Right hindlimb (tissue), 1 donor: ENCODE results near the gene LRCOL1.
A peak's percentile ranks its signal among the peaks of the same experiment; 100 is the strongest.

Experiments
- DNase-seq: peaks from one replicate; pipeline ENCODE4 v3.0.0-alpha.2; 2018

LRCOL1 gene

GRCh38 chr12:132561427-132562156 lies 48.8 kb downstream of the LRCOL1 start:
- DNase-seq, result no peak

DNA sequence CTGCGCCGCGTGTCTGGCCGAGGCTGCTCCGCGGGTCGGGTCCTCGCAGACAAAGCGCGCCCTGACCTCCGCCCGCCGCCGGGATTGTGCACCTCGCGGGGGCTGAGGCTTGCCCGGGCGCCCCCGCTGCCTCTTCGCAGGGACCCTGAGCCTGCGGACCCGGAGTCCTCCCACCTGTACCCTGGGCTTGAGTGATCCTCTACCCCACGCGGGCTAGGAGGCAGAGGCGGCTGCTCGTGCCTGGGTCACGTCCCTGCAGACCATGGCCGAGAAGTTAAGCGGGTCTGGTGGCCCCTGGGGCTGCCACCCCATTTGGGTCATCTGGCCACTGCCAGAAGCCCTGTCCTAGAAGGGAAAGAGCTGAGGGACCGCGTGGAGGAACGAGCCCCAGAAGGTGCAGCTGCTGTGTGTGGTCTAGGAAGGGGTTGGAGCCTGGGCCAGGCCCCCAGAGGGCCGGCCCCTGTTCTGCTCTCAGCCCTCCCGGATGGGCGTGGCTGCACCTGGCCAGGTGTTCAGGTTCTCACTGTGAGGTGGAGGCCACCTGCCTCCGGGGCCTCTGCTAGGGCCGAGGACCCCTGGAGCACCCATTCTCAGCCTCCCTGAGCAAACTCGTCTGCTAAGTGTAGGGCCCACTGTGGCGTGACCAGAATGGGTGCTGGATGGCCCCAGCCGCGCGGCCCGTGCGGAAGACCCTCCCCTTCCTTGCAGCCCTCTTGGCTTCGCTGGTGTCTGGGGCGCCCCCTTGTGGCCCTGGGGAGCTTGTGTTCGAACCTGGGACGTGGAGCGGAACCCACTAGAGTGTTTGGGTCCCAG lies 49.6 kb downstream of the LRCOL1 start:
- DNase-seq, result peak; percentile 80

DNA sequence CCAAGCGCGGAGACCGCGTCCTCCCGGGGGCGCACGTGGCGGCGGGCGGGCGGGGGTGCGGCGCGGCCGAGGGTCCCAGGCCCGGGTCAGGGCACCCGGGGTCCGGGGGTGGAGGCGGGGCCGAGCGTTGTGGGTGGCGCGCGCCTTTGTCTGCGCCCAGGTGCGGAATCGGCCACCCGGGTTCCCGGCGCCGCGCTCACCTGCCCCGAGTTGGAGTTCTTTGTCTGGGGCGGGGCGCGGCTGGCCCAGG lies 50.1 kb downstream of the LRCOL1 start:
- DNase-seq, result no peak

DNA sequence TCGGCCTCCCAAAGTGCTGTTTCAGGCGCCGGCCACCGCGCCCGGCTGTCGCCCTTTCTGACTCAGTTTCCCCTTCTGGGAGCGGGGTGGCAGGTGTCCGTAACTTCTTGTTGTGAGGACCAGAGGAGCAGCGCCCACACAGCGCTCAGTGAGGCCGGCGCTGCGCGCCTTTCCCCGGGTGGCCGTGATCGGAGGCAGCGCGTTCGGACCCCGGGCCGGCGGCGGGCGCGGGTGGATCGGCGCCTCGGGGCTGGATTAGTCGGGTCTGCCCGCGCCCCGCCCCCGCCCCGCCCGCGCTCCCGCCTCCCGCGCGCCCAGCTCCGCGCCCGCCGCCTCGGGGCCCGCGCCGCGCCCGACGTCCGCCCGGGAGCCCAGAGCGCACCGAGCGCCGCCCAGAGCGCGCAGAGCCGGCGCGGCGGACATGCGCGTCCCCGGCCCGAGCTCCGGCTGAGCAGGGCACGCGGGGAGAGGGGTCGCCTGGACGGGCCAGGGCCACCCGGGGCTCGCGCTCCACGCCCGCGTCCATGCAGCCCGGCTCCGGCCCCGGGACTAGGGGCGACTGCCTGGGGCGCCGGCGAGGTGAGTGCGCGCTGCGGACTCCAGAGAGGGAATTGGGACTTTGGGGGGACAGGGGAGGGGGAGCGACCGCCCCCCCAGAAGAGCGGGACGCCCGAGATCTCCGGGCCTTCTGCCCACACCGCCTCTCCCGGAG lies 50.6 kb downstream of the LRCOL1 start:
- peak; percentile 69 for DNase-seq

GRCh38 chr12:132558861-132559623 lies 51.3 kb downstream of the LRCOL1 start:
- no peak for DNase-seq

GRCh38 chr12:132558042-132558856 lies 52.1 kb downstream of the LRCOL1 start:
- DNase-seq, result no peak

DNA sequence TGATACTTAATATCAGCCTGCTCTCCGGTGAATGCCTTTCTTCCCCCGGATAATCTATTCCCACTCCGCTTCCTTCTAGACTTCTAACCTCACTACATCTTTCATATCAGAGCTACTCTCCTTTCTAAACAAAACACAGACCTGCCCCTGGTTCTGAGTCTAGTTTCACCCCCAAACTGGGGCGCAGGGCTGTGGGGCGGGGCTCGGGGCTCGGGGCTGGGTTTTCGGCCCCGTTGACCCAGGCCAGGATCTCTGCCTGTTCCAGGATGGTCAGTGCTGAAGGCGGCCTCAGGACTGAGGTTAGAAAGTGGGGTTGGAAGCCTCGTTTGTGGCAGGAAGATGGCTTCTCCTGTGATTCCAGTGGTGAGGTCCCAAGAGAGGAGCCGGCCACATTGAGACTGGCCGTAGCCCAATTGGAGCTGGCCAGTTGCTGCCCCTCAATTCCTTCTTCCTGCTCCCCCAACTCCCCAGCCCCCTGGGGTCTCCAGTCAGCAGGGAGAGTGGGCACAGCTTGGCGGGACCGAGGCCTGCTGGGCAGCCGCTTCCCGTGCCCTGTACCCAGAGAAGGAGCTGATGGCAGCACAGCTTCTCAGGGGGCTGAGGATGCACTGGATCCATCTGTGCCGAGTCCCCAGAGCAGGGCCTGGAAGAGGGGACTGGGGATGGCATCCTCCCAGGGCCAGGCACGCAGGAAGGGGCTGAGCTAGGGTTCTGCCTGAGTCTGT lies 52.9 kb downstream of the LRCOL1 start:
- no peak for DNase-seq

DNA sequence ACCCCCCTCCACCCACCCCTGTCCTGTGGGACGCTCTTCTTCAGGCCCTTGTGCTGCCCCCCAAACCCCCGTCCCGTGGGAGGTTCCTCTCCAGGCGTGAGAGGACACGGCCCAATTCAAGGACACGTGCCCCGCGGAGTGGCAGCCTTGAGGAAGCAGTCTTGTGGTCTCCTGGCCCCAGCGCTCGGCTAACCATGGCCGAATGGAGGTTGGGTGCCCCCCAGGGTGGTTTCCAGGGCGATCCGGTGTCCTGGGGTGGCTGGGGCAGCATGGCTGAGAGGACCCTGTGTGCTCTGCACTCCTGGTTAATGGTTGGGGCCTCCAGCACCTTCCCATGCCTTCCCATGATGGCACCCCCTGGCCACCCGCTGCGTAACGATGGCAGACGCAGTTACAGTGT lies 53.6 kb downstream of the LRCOL1 start:
- no peak for DNase-seq

DNA sequence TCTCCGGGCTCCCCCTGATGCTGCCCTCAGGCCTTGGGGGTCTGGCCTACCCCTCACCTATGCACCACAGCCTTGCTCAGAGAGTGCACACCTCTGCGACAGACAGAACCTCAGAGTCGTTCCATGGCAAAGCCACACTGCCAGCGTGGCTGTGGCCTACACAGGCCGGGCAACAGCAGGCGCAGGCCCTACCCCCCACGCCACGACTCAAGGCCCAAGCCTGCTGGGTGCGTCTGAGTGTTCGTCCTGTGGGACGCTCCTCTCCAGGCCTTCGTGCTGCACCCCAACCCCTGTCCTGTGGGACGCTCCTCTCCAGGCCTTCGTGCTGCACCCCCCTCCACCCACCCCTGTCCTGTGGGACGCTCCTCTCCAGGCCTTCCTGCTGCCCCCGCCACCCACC lies 54.2 kb downstream of the LRCOL1 start:
- DNase-seq, result no peak

- DNase-seq, result no peak
Observed at GRCh38 chr12:132555686-132556085, 54.7 kb downstream of the LRCOL1 start.

DNA sequence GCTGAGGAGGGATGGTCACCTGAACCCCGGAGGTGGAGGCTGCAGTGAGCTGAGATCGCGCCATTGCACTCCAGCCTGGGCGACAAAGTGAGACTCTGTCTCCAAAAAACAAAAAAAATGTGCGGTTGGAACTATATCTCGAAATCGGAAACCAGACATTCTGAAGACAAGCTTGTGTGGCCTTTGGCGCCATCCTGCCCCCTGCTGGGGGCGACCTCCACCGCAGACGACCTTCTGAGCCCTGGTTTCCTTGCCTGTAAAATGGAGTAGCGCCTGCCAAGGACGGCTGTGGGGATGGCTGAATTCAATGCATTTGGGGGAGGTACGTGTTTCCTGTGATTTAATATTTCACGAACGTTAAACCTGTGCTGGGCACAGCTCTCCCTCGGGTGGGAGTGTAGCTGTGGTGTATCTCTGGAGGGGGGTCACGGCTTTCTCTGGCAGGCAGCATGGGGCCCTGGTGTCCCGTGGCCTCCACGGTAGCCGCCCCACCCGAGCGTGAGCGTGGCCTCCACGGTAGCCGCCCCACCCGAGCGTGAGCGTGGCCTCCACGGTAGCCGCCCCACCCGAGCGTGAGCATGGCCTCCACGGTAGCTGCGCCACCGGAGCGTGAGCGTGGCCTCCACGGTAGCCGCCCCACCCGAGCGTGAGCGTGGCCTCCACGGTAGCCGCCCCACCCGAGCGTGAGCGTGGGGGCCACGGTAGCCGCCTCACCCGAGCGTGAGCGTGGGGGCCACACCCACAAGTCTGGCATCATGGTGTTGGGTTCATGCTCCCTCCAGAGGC lies 55.3 kb downstream of the LRCOL1 start:
- DNase-seq, result no peak
